IMR-90 (cell line): ENCODE data around the gene MTR. TPM values are rescaled to one million over a fixed set of nuclear protein-coding genes. Genes with fewer than 3 reads are reported as not detected.

ENCODE experiments used
- ATAC-seq: fragments of 200-7000 bp; cut with Tn5 transposase; 2 replicates; pipeline ENCODE4 v1.9.1; 2020; ENCODE audit warnings: low read depth, mild to moderate bottlenecking, moderate library complexity
- BruUV-seq: library from RNA; stranded (reverse); fragments of 400-500 nt; replicated peaks from 2 replicates; lab custom pipeline; 2021; lab: Mats Ljungman, UMichigan
- CTCF ChIA-PET: fragments of 300-600 bp; formaldehyde crosslinking; extraction: SDS; loops from one replicate; lab custom pipeline; 2021; ENCODE audit warnings: antibody characterized with exemption; lab: Yijun Ruan, JAX
- POLR2A ChIA-PET: fragments of 300-600 bp; sonication (Branson Sonifier 250); formaldehyde crosslinking; loops from one replicate; lab custom pipeline; 2022; ENCODE audit warnings: antibody characterized with exemption; ENCODE audit not compliant: unreplicated experiment; lab: Charles Lee
- DNase-seq: peaks from one replicate; pipeline ENCODE4 v3.0.0; 2013
- H2AFZ ChIP-seq: replicated peaks from 2 replicates; pipeline ENCODE3; 2013; ENCODE audit warnings: low read length, mild to moderate bottlenecking; ENCODE audit not compliant: poor library complexity
- H2AK5ac ChIP-seq: 2 replicates; pipeline ENCODE4 v1.6.1; 2013; ENCODE audit warnings: low read depth, low read length, inconsistent platforms
- H2AK9ac ChIP-seq: replicated peaks from 2 replicates; pipeline ENCODE3; 2013; ENCODE audit warnings: mild to moderate bottlenecking, low read depth, low read length, moderate library complexity; ENCODE audit not compliant: poor library complexity
- H2BK120ac ChIP-seq: 2 replicates; pipeline ENCODE4 v1.6.1; 2013; ENCODE audit warnings: low read depth, low read length, inconsistent platforms
- H2BK15ac ChIP-seq: 3 replicates; pipeline ENCODE4 v1.6.1; 2013; ENCODE audit warnings: low read depth, low read length, inconsistent platforms
- H2BK20ac ChIP-seq: 2 replicates; pipeline ENCODE4 v1.6.1; 2013; ENCODE audit warnings: low read depth, mild to moderate bottlenecking, inconsistent platforms, low read length, moderate library complexity
- H2BK5ac ChIP-seq: 2 replicates; pipeline ENCODE4 v1.6.1; 2013; ENCODE audit warnings: mild to moderate bottlenecking, low read depth, low read length, inconsistent platforms; ENCODE audit not compliant: poor library complexity, severe bottlenecking
- H3K14ac ChIP-seq: replicated peaks from 2 replicates; pipeline ENCODE4 v1.6.1; 2013; ENCODE audit warnings: low read depth, low read length, inconsistent platforms
- H3K18ac ChIP-seq: 2 replicates; pipeline ENCODE4 v1.6.1; 2013; ENCODE audit warnings: low read depth, low read length, control low read depth
- H3K23ac ChIP-seq: 2 replicates; pipeline ENCODE4 v1.6.1; 2013; ENCODE audit warnings: low read depth, low read length, inconsistent platforms
- H3K27ac ChIP-seq: 2 replicates; pipeline ENCODE4 v1.5.1; 2013; ENCODE audit warnings: mild to moderate bottlenecking, control low read depth, low read length; ENCODE audit not compliant: insufficient read depth
- H3K27me3 ChIP-seq: 2 replicates; pipeline ENCODE4 v1.6.1; 2013; ENCODE audit warnings: low read length; ENCODE audit not compliant: control insufficient read depth, insufficient read depth
- H3K36me3 ChIP-seq: 2 replicates; pipeline ENCODE4 v1.6.1; 2013; ENCODE audit warnings: low read length, mixed read lengths; ENCODE audit not compliant: control insufficient read depth, insufficient read depth
- H3K4ac ChIP-seq: 2 replicates; pipeline ENCODE4 v1.6.1; 2013; ENCODE audit warnings: low read depth, low read length, inconsistent platforms
- H3K4me1 ChIP-seq: 2 replicates; pipeline ENCODE4 v1.6.1; 2013; ENCODE audit warnings: low read length, mixed read lengths; ENCODE audit not compliant: control insufficient read depth, insufficient read depth
- H3K4me2 ChIP-seq: 2 replicates; pipeline ENCODE4 v1.6.1; 2013; ENCODE audit warnings: low read depth, mild to moderate bottlenecking, control low read depth, low read length, moderate library complexity
- H3K4me3 ChIP-seq: 2 replicates; pipeline ENCODE4 v1.5.1; 2013; ENCODE audit warnings: low read depth, mild to moderate bottlenecking, control low read depth, low read length, moderate library complexity; ENCODE audit not compliant: insufficient read depth
- H3K56ac ChIP-seq: 2 replicates; pipeline ENCODE4 v1.6.1; 2013; ENCODE audit warnings: low read length, inconsistent platforms; ENCODE audit not compliant: insufficient read depth; ENCODE audit errors: extremely low read depth
- H3K79me1 ChIP-seq, 2 experiments: 2 replicates each; pipeline ENCODE4 v1.6.1; 2013; ENCODE audit warnings: low read length in 2 of 2, inconsistent platforms in 1 of 2, low read depth in 1 of 2
- H3K9ac ChIP-seq: 2 replicates; pipeline ENCODE4 v1.6.1; 2013; ENCODE audit warnings: low read depth, low read length, control low read depth
- H3K9me1 ChIP-seq: 2 replicates; pipeline ENCODE4 v1.6.1; 2013; ENCODE audit warnings: low read length, inconsistent platforms; ENCODE audit not compliant: insufficient read depth
- H3K9me3 ChIP-seq: 2 replicates; pipeline ENCODE4 v1.6.1; 2013; ENCODE audit warnings: low read length; ENCODE audit not compliant: control insufficient read depth, insufficient read depth
- H4K20me1 ChIP-seq: 2 replicates; pipeline ENCODE4 v1.6.1; 2013; ENCODE audit warnings: low read length, inconsistent platforms; ENCODE audit not compliant: insufficient read depth
- H4K5ac ChIP-seq: 2 replicates; pipeline ENCODE4 v1.6.1; 2013; ENCODE audit warnings: mild to moderate bottlenecking, low read depth, low read length, control low read depth
- H4K8ac ChIP-seq, 2 experiments: 2 replicates each; pipeline ENCODE4 v1.6.1; 2013; ENCODE audit warnings: low read depth in 2 of 2, low read length in 2 of 2, control low read depth in 1 of 2, inconsistent platforms in 1 of 2
- H4K91ac ChIP-seq: 2 replicates; pipeline ENCODE4 v1.6.1; 2013; ENCODE audit warnings: low read depth, low read length, inconsistent platforms; ENCODE audit not compliant: insufficient read depth
- MAFK ChIP-seq: IDR thresholded peaks from 2 replicates; pipeline ENCODE4 v1.6.1; 2012; ENCODE audit warnings: low read depth, low read length, improper control_type of control experiment
- RFX5 ChIP-seq: IDR thresholded peaks from 2 replicates; pipeline ENCODE4 v1.8.0; 2012; ENCODE audit warnings: low read depth, mild to moderate bottlenecking, low read length, moderate library complexity
- WGBS, 2 experiments: methylation state at CpG; one replicate each; pipeline versions ENCODE4 v1.1.5 to v1.1.7; 2013; ENCODE audit warnings: missing lambda C conversion rate in 2 of 2; ENCODE audit not compliant: insufficient read length in 1 of 2; ENCODE audit errors: extremely low coverage in 2 of 2; 5-methylcytosine and 5-hydroxymethylcytosine counted together
- dilution Hi-C: fragments of 300-500 bp; cut with HindIII; formaldehyde crosslinking; loops from one replicate; pipeline ENCODE4 v1.14.3; 2018; ENCODE audit warnings: low sequenced_read_pairs; ENCODE audit not compliant: unreplicated experiment
- in situ Hi-C: fragments of 300-500 bp; cut with MboI; formaldehyde crosslinking; loops from 3 replicates; pipeline ENCODE4 v1.14.3; 2019; ENCODE audit warnings: low sequenced_read_pairs, inconsistent platforms, mixed read lengths
- intact Hi-C: fragments of 100-400 bp; cut with micrococcal nuclease; formaldehyde crosslinking; loops from 2 replicates; pipeline ENCODE4 v1.10.0; 2022
- polyA plus RNA-seq, 3 experiments: library from polyadenylated mRNA; depleted of rRNA; stranded (reverse); fragments of >200 nt; gene quantifications; 2 replicates each; pipeline ENCODE4 v1.2.3, GENCODE V29; 2012; ENCODE audit warnings: low replicate concordance in 1 of 3
- total RNA-seq: library from RNA; depleted of rRNA; stranded (reverse); fragments of >200 nt; gene quantifications from 2 replicates; pipeline ENCODE4 v1.2.3, GENCODE V29; 2012
- TF ChIP-seq, protein P1 (sequence below): fragments of 150-350 bp; IDR thresholded peaks from 2 replicates; pipeline ENCODE4 v1.6.1; 2017; ENCODE audit warnings: mild to moderate bottlenecking, antibody characterized with exemption, low read length, low read depth

Gene MTR
- total and polyA plus RNA-seq, 2 of the 4 experiments (the other 2 are of a cell fraction), result 7.7 to 31.0 TPM

DNA sequence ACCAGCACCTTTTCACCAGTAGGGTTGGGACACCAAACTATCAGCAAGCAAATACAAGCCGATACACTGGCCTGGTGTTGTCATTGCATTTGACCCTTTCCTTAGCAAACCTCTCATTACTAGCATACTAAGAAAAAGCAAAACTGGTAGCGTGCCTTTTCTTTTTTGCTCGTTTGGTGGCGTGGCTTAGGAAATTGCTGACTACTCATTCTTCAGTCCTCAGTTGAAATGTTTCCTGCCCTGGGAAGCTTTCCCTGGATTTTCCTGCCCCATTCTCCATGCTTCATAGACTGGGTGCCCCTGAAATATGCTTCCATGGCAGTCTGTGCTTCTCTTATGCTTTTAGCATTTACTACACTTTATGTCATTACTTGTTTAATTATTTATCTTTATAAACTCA lies 42.0 kb downstream of the MTR start:
- Histone ChIP-seq H3K9me3 (no peaks in the 10 kb centered on the region), H2AK9ac (no peak overlapping the region), H2AFZ (no peak overlapping the region), H2BK5ac (no peak overlapping the region), H3K56ac (no peak overlapping the region), H3K23ac (no peak overlapping the region), H3K27ac (no peak overlapping the region), H4K20me1 (no peaks in the 10 kb centered on the region), H3K4me2 (no peak overlapping the region), H4K5ac (no peak overlapping the region), H3K27me3 (no peaks in the 10 kb centered on the region), H2BK15ac (no peak overlapping the region), H3K18ac (no peak overlapping the region), H2BK120ac (no peak overlapping the region), H3K79me1 (no peaks in the 10 kb centered on the region), H3K9me1 (no peaks in the 10 kb centered on the region; the same call in none of the 2 replicates), H4K8ac (no peak overlapping the region), H2BK20ac (no peak overlapping the region), H3K9ac (no peak overlapping the region), H3K4me3 (no peak overlapping the region), H3K4ac (no peak overlapping the region), H3K4me1 (no peaks in the 10 kb centered on the region; the same call in 1 of the 2 replicates), H3K14ac (no peak overlapping the region), H3K36me3 (peaks cover 22% of the 10 kb centered on the region), H4K91ac (no peak overlapping the region), H2AK5ac (no peak overlapping the region)
- TF ChIP-seq RFX5, result no peak
- peak; percentile 53 for TF ChIP-seq MAFK
- TF ChIP-seq, protein P1, sequence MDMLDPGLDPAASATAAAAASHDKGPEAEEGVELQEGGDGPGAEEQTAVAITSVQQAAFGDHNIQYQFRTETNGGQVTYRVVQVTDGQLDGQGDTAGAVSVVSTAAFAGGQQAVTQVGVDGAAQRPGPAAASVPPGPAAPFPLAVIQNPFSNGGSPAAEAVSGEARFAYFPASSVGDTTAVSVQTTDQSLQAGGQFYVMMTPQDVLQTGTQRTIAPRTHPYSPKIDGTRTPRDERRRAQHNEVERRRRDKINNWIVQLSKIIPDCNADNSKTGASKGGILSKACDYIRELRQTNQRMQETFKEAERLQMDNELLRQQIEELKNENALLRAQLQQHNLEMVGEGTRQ, result no peak
- WGBS, 2 experiments, result 83% methylated on average over 3 of the region's 4 CpGs; no CpG with 5 or more reads in 1 of the 2 experiments
- POLR2A ChIA-PET, result no interaction called here
- intact Hi-C loops (no loop called here), in situ Hi-C loops (no loop called here), dilution Hi-C loops (no loop called here)
- no TSS peak for BruUV-seq
- CTCF ChIA-PET, result no interaction called here
- ATAC-seq, result no peak
- no peak for DNase-seq
